ENCODE results near the gene RBMS1. TPM values are rescaled to one million over a fixed set of nuclear protein-coding genes. Genes with fewer than 3 reads are reported as not detected.

The RBMS1 gene
- total and polyA plus RNA-seq, 2 of the 13 experiments (the other 11 are each of a cell fraction or from before 2014, with no cell fraction given), result 55.5 to 110 TPM

DNA sequence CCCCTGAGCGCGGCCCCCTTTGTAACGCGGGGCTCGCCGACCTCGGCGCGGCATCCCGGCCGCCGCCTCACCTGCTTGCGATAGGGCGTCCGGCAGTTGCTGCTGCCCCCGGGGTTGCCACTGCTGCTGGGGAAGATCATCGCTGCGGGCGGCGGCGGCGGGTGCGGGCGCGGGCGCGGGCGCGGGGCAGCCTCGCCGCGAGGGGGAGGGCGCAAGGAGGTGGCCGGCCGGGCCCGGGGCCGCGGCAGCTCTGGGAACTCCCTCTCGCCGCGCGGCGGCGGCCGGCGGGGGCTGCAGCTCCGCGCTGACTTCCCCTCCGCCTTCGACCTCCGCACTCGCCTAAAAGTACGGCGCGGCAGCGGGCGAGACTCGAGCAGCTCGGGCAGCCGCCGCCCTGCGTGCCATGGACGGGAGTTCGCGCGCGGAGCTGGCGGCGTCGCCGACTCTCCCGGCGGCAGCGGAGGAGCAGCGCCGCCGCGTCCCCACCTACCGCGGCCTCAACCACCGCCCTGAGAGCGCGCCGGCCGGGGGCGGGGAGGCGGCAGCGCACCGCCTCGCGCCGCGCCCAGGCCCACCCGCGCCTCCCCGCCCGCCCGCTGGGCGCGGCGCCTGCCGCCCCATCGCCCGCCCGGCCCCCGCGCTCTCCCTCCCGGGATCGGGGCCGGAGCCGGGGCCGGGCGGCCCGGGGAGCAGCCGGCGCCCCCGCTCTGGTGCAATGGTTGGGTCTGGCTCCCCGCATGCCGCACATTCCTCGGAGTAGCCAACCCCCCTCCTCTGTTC, 86.0 kb downstream of the RBMS1 start (continued):
- TF ChIP-seq ASH2L (IDR thresholded peaks at IDR 0.05; ENCODE audit: insufficient read length, low read depth, low read length) (peak; percentile 42), POLR2A (IDR thresholded peaks at IDR 0.05; ENCODE audit: insufficient read depth in 1 of 2, low read depth in 2 of 2, low read length in 2 of 2) (peak in 1 of 2 experiments; percentile 56; a peak in 1 of 4 replicates), ZFY (CRISPR knock-in tag; IDR thresholded peaks at IDR 0.05) (peak; percentile 69), SETDB1 (CRISPR knock-in tag; IDR thresholded peaks at IDR 0.05; ENCODE audit: borderline replicate concordance) (no peak), ZNF264 (CRISPR knock-in tag; IDR thresholded peaks at IDR 0.05) (no peak), NFE2 (CRISPR knock-in tag; IDR thresholded peaks at IDR 0.05) (no peak), ZNF607 (CRISPR knock-in tag; IDR thresholded peaks at IDR 0.05; ENCODE audit: borderline replicate concordance) (no peak), NR1H2 (CRISPR knock-in tag; IDR thresholded peaks at IDR 0.05; ENCODE audit: borderline replicate concordance, low read depth) (no peak), HHEX (CRISPR knock-in tag; IDR thresholded peaks at IDR 0.05) (no peak), NR2F2 (IDR thresholded peaks at IDR 0.05; ENCODE audit: borderline replicate concordance, low read depth) (no peak), HDAC1 (CRISPR knock-in tag; IDR thresholded peaks at IDR 0.05) (peak; percentile 24; the same call in 1 of the 2 replicates), ZC3H13 (CRISPR knock-in tag; IDR thresholded peaks at IDR 0.05) (no peak), KDM4B (CRISPR knock-in tag; IDR thresholded peaks at IDR 0.05) (no peak), STAG1 (CRISPR knock-in tag; IDR thresholded peaks at IDR 0.05) (no peak), SMARCC2 (IDR thresholded peaks at IDR 0.05) (no peak), ETV5 (CRISPR knock-in tag; IDR thresholded peaks at IDR 0.05; ENCODE audit: borderline replicate concordance) (no peak), KLF11 (CRISPR knock-in tag; IDR thresholded peaks at IDR 0.05) (no peak), ZFAT (CRISPR knock-in tag; conservative IDR thresholded peaks at IDR 0.05) (no peak), ZNF253 (CRISPR knock-in tag; IDR thresholded peaks at IDR 0.05; ENCODE audit: borderline replicate concordance) (peak; percentile 40; the same call in 1 of the 2 replicates), ZNF431 (CRISPR knock-in tag; IDR thresholded peaks at IDR 0.05; ENCODE audit: borderline replicate concordance, low read depth) (no peak; the same call in 1 of the 2 replicates), ZNF337 (CRISPR knock-in tag; IDR thresholded peaks at IDR 0.05; ENCODE audit: borderline replicate concordance, low read depth) (no peak), GATA4 (IDR thresholded peaks at IDR 0.05; ENCODE audit: borderline replicate concordance, low read depth) (no peak), GZF1 (CRISPR knock-in tag; IDR thresholded peaks at IDR 0.05) (no peak), YEATS2 (CRISPR knock-in tag; IDR thresholded peaks at IDR 0.05; ENCODE audit: borderline replicate concordance) (no peak), ZNF121 (CRISPR knock-in tag; IDR thresholded peaks at IDR 0.05) (no peak), ELF3 (CRISPR knock-in tag; IDR thresholded peaks at IDR 0.05) (0 out of 2 replicates have a peak, but pooled peaks have one; percentile 17), ZNF563 (CRISPR knock-in tag; IDR thresholded peaks at IDR 0.05) (no peak; the same call in 1 of the 2 replicates)
- TF ChIP-seq, protein P1, sequence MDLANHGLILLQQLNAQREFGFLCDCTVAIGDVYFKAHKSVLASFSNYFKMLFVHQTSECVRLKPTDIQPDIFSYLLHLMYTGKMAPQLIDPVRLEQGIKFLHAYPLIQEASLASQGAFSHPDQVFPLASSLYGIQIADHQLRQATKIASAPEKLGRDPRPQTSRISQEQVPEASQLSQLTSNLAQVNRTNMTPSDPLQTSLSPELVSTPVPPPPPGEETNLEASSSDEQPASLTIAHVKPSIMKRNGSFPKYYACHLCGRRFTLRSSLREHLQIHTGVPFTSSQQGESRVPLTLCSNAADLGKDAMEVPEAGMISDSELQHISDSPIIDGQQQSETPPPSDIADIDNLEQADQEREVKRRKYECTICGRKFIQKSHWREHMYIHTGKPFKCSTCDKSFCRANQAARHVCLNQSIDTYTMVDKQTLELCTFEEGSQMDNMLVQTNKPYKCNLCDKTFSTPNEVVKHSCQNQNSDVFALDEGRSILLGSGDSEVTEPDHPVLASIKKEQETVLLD (CRISPR knock-in tag; IDR thresholded peaks at IDR 0.05; ENCODE audit: low read depth), result no peak; the same call in 1 of the 2 replicates

Data from HepG2 (cell line).